Measurements from ENCODE around the gene RASGRF2.

Gene RASGRF2

DNA sequence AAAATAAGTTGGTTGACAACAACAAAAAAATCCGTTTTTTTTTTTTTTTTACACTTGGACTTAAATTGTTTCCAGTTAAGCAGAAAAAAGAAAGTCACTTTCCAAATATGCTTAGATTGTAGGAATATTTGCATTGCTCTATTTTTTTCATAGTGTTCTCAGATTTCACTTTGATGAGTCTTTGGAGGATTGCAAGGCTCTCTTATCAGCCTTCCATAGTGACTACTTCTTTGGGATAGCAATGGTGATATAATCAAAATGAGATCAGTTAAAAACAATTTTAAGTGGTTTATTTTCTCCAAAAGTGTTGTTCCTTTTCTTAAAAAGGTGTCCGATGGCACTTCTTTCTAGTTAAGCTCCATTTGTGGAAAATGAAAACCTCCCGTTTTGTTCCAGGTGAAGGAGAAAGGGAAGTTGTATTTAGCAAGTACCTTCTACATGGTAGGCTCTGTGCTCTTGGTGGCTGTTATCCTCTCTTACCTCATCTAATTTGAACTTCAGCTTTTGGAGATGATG, 3.9 kb downstream of the RASGRF2 start:
- DNase-seq (ENCODE audit: insufficient read length) (no peak), FAIRE-seq (no peak)
- TF ChIP-seq POLR2AphosphoS5 (IDR thresholded peaks at IDR 0.05; ENCODE audit: low read depth, low read length) (no peak), TAF1 (IDR thresholded peaks at IDR 0.05; ENCODE audit: borderline replicate concordance, low read depth, low read length) (no peak), POLR2A (IDR thresholded peaks at IDR 0.05; ENCODE audit: low read depth, low read length) (no peak)

DNA sequence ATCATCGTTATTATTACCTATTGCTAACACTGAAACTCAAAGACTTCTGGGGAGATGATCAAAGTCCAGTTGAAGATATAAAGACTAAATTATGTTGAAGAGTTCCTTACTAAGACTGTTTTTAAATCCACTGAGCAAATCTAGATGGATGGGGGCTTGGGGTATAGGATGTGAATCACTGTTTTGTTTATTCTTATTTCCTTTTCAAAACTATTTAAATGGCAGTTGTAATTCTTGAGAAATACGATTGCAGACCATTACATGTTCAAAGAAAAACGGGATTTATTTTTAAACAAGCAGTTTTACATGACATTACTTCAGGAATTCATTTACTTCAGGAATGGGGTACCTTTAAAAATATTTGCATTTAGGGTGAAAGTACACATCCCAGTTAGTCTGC, 4.3 kb downstream of the RASGRF2 start:
- DNase-seq (ENCODE audit: insufficient read length) (no peak), FAIRE-seq (no peak)
- TF ChIP-seq POLR2AphosphoS5 (IDR thresholded peaks at IDR 0.05; ENCODE audit: low read depth, low read length), result no peak
- no peak for TF ChIP-seq POLR2A (IDR thresholded peaks at IDR 0.05; ENCODE audit: low read depth, low read length)
- TF ChIP-seq TAF1 (IDR thresholded peaks at IDR 0.05; ENCODE audit: borderline replicate concordance, low read depth, low read length), result no peak

DNA sequence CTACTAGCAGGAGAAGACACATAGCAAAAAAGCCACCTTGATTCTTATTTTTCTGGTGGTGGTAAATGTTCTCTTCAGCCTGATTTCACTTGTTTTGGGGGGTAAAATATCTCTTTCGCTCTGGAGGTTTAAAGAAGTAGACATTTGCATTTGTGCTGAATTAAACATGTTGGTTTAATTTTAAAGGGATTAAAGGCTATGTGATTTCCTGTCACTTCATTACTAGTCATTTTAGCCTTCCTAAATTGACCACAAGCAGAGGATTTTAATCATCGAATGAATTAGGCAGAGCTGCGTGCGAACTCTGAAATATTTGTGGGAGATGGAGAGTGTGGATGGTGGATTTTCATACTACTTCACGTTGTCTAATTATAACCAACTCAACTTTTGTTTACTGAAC, 4.8 kb downstream of the RASGRF2 start:
- no peak for FAIRE-seq

GRCh38 chr5:80967500-80968181, 7.5 kb downstream of the RASGRF2 start:
- DNase-seq (ENCODE audit: insufficient read length) (no peak), FAIRE-seq (no peak)
- TF ChIP-seq POLR2A (IDR thresholded peaks at IDR 0.05; ENCODE audit: low read depth, low read length) (no peak), TAF1 (IDR thresholded peaks at IDR 0.05; ENCODE audit: borderline replicate concordance, low read depth, low read length) (no peak), POLR2AphosphoS5 (IDR thresholded peaks at IDR 0.05; ENCODE audit: low read depth, low read length) (no peak)

More for the DNA sequence above, 4.8 kb downstream of the RASGRF2 start:
- no peak for DNase-seq (ENCODE audit: insufficient read length)
- TF ChIP-seq POLR2AphosphoS5 (IDR thresholded peaks at IDR 0.05; ENCODE audit: low read depth, low read length) (no peak), TAF1 (IDR thresholded peaks at IDR 0.05; ENCODE audit: borderline replicate concordance, low read depth, low read length) (no peak), POLR2A (IDR thresholded peaks at IDR 0.05; ENCODE audit: low read depth, low read length) (no peak)

- DNase-seq (ENCODE audit: insufficient read length) (no peak), FAIRE-seq (no peak)
- TF ChIP-seq POLR2AphosphoS5 (IDR thresholded peaks at IDR 0.05; ENCODE audit: low read depth, low read length), result no peak
- no peak for TF ChIP-seq TAF1 (IDR thresholded peaks at IDR 0.05; ENCODE audit: borderline replicate concordance, low read depth, low read length)
- no peak for TF ChIP-seq POLR2A (IDR thresholded peaks at IDR 0.05; ENCODE audit: low read depth, low read length)
Observed at GRCh38 chr5:80973027-80973426, 12.9 kb downstream of the RASGRF2 start.

DNA sequence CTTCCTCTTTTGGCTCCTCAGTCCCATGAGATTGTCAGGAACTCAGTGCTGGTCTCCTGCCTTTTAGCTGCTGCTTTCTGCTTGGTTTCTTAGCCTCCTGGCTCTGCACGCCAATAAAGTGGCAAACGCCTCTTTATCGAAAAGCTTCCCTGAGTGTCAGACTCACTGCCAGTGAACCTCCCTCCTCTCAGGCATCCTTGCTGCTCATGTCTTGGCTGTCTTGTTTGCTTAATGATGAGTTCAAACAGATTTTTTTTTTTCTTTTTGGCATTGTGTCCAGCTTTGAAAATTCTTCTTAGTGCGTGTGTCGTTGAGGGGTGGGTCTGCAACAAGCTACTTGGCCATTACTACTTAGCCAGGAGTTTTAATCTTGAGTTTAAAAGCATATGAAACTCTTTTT, 14.9 kb downstream of the RASGRF2 start:
- TF ChIP-seq POLR2AphosphoS5 (IDR thresholded peaks at IDR 0.05; ENCODE audit: low read depth, low read length) (no peak), POLR2A (IDR thresholded peaks at IDR 0.05; ENCODE audit: low read depth, low read length) (no peak), TAF1 (IDR thresholded peaks at IDR 0.05; ENCODE audit: borderline replicate concordance, low read depth, low read length) (no peak)
- DNase-seq (ENCODE audit: insufficient read length) (no peak), FAIRE-seq (no peak)

DNA sequence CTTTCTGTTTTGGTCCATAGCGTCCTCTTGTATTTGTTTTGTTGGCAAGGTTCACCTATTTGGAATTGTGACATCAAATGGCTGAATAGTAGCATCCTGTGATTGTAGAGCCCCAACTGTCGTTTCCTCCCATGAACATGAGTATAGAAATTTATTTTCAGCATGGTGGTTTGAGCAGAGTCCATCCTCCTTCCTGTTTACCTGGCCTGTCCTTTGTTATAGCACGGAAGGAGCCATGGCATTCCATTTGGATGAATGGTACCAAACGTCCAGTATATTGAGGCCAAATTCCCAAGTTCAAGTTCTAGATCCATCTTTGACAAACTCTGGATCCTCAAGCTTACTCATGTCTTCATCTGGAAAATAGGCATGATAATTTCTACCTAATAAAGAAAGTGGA, 16.8 kb downstream of the RASGRF2 start:
- FAIRE-seq (no peak), DNase-seq (ENCODE audit: insufficient read length) (no peak)
- TF ChIP-seq POLR2AphosphoS5 (IDR thresholded peaks at IDR 0.05; ENCODE audit: low read depth, low read length) (no peak), TAF1 (IDR thresholded peaks at IDR 0.05; ENCODE audit: borderline replicate concordance, low read depth, low read length) (no peak), POLR2A (IDR thresholded peaks at IDR 0.05; ENCODE audit: low read depth, low read length) (no peak)

GRCh38 chr5:80977764-80978163, 17.6 kb downstream of the RASGRF2 start:
- TF ChIP-seq POLR2A (IDR thresholded peaks at IDR 0.05; ENCODE audit: low read depth, low read length) (no peak), TAF1 (IDR thresholded peaks at IDR 0.05; ENCODE audit: borderline replicate concordance, low read depth, low read length) (no peak), POLR2AphosphoS5 (IDR thresholded peaks at IDR 0.05; ENCODE audit: low read depth, low read length) (no peak)
- no peak for DNase-seq (ENCODE audit: insufficient read length)
- FAIRE-seq, result no peak

- TF ChIP-seq POLR2A (IDR thresholded peaks at IDR 0.05; ENCODE audit: low read depth, low read length) (no peak), TAF1 (IDR thresholded peaks at IDR 0.05; ENCODE audit: borderline replicate concordance, low read depth, low read length) (no peak), POLR2AphosphoS5 (IDR thresholded peaks at IDR 0.05; ENCODE audit: low read depth, low read length) (no peak)
- DNase-seq (ENCODE audit: insufficient read length), result no peak
- no peak for FAIRE-seq
Observed at GRCh38 chr5:80978772-80979317, 18.7 kb downstream of the RASGRF2 start.

- TF ChIP-seq POLR2A (IDR thresholded peaks at IDR 0.05; ENCODE audit: low read depth, low read length) (no peak), TAF1 (IDR thresholded peaks at IDR 0.05; ENCODE audit: borderline replicate concordance, low read depth, low read length) (no peak), POLR2AphosphoS5 (IDR thresholded peaks at IDR 0.05; ENCODE audit: low read depth, low read length) (no peak)
- no peak for DNase-seq (ENCODE audit: insufficient read length)
Observed at GRCh38 chr5:80982093-80982492, 21.9 kb downstream of the RASGRF2 start.

DNA sequence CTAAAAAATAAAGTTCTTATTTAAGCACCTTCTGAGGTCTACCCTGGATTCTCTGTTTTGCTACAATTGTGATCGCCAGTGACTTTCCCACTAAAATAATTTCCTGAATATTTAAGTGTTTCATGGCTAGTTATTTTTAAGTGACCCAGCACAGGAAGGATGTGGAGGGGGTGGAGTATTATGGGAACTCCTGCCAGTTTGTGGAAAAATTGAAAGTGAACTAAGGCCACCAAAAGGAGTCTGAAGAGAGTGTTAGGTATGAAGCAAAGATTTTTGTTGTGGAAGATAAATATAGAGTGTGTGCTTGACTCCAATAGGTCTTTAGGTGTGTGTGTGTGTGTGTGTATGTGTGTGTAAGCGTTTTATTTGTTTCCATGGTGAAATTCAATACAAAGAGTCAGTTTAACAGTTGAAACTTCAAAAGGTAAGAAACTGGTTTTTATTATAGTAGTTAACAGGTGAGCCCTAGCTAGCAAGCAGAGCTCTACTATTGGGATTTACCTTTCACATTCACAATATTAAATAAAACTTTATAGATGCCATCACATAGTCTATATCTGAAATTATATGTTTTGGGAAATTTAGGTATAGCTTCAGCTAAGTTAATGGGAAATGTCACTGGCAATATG, 25.6 kb downstream of the RASGRF2 start:
- TF ChIP-seq TAF1 (IDR thresholded peaks at IDR 0.05; ENCODE audit: borderline replicate concordance, low read depth, low read length) (no peak), POLR2AphosphoS5 (IDR thresholded peaks at IDR 0.05; ENCODE audit: low read depth, low read length) (no peak), POLR2A (IDR thresholded peaks at IDR 0.05; ENCODE audit: low read depth, low read length) (no peak)
- FAIRE-seq (no peak), DNase-seq (ENCODE audit: insufficient read length) (no peak)

More at GRCh38 chr5:80982093-80982492, 21.9 kb downstream of the RASGRF2 start:
- FAIRE-seq, result no peak
